HFFc6 (cell line): ENCODE data around the gene HS1BP3. TPM values are rescaled to one million over a fixed set of nuclear protein-coding genes. Genes with fewer than 3 reads are reported as not detected.

Source experiments
- DNase-seq: peaks from one replicate; pipeline ENCODE4 v3.0.0-alpha.2; 2018
- H3K27ac Mint-ChIP-seq: 2 replicates; pipeline ENCODE4 v1.8.0; 2020; ENCODE audit warnings: mild to moderate bottlenecking, mixed read lengths
- H3K27me3 Mint-ChIP-seq: 2 replicates; pipeline ENCODE4 v1.8.0; 2021; ENCODE audit warnings: mild to moderate bottlenecking, moderate library complexity, mixed read lengths; ENCODE audit not compliant: insufficient read depth
- H3K36me3 Mint-ChIP-seq: 2 replicates; pipeline ENCODE4 v1.8.0; 2021; ENCODE audit warnings: low read depth, mixed read lengths
- H3K4me1 Mint-ChIP-seq: 2 replicates; pipeline ENCODE4 v1.8.0; 2020; ENCODE audit warnings: low read depth, mixed read lengths
- H3K4me3 Mint-ChIP-seq: 2 replicates; pipeline ENCODE4 v1.8.0; 2020; ENCODE audit warnings: mild to moderate bottlenecking, moderate library complexity, mixed read lengths
- H3K9me3 Mint-ChIP-seq: 2 replicates; pipeline ENCODE4 v1.8.0; 2020; ENCODE audit warnings: mild to moderate bottlenecking, mixed read lengths
- CTCF ChIP-seq: fragments of 200-600 bp; sonication (generic); IDR thresholded peaks from 2 replicates; pipeline ENCODE4 v1.5.0; 2021; ENCODE audit warnings: antibody characterized with exemption, mild to moderate bottlenecking
- total RNA-seq, 6 experiments: library from RNA; stranded (reverse); fragmentation: NEBNext Ultra II Directional; extraction: Animal tissue kit (Norgen Biotek cat#: 25700); gene quantifications; 2 replicates in 1 of 6; 3 replicates in 5 of 6; pipeline ENCODE4 v1.2.3, GENCODE V29; 2021

Gene HS1BP3
- total RNA-seq, 6 experiments from 2014 or later: 12.7 to 17.3 (median 15.8) TPM

- H3K27me3 Mint-ChIP-seq: peaks cover 5% of the 10 kb centered on the region
- H3K9me3 Mint-ChIP-seq: no peaks in the 10 kb centered on the region
Measured at GRCh38 chr2:20640411-20641122, 10.3 kb downstream of the HS1BP3 start.

GRCh38 chr2:20638646-20639430 is 12.1 kb downstream of the HS1BP3 start:
- Mint-ChIP-seq H3K36me3 (no peaks in the 10 kb centered on the region), H3K4me1 (peaks cover 36% of the 10 kb centered on the region), H3K27ac (no peak overlapping the region), H3K4me3 (no peak overlapping the region), H3K9me3 (no peaks in the 10 kb centered on the region), H3K27me3 (peaks cover 8% of the 10 kb centered on the region)
- no peak for TF ChIP-seq CTCF
- DNase-seq: no peak

More at GRCh38 chr2:20640411-20641122, 10.3 kb downstream of the HS1BP3 start:
- Mint-ChIP-seq H3K27ac (no peak overlapping the region), H3K4me3 (no peak overlapping the region), H3K36me3 (no peaks in the 10 kb centered on the region), H3K4me1 (peaks cover 18% of the 10 kb centered on the region)
- DNase-seq: no peak
- no peak for TF ChIP-seq CTCF

GRCh38 chr2:20638014-20638413 is 12.9 kb downstream of the HS1BP3 start:
- Mint-ChIP-seq H3K4me1 (peaks cover 37% of the 10 kb centered on the region), H3K27ac (no peak overlapping the region), H3K36me3 (no peaks in the 10 kb centered on the region), H3K4me3 (no peak overlapping the region), H3K27me3 (peaks cover 8% of the 10 kb centered on the region), H3K9me3 (no peaks in the 10 kb centered on the region)
- DNase-seq: no peak
- TF ChIP-seq CTCF: no peak

- Mint-ChIP-seq H3K4me1 (peaks cover 35% of the 10 kb centered on the region), H3K4me3 (no peak overlapping the region), H3K27ac (no peak overlapping the region), H3K27me3 (peaks cover 8% of the 10 kb centered on the region), H3K36me3 (no peaks in the 10 kb centered on the region), H3K9me3 (no peaks in the 10 kb centered on the region)
- TF ChIP-seq CTCF: no peak
- no peak for DNase-seq
Measured at GRCh38 chr2:20637147-20637546, 13.8 kb downstream of the HS1BP3 start.

- TF ChIP-seq CTCF: peak; percentile 95
- H3K4me3 Mint-ChIP-seq: no peak overlapping the region
Measured at GRCh38 chr2:20635675-20636584, 15.0 kb downstream of the HS1BP3 start.

More at GRCh38 chr2:20635675-20636584, 15.0 kb downstream of the HS1BP3 start:
- no peaks in the 10 kb centered on the region for H3K9me3 Mint-ChIP-seq
- H3K27ac Mint-ChIP-seq: peak overlapping the region; percentile 41
- peaks cover 5% of the 10 kb centered on the region; the same call in 1 of the 2 replicates for H3K27me3 Mint-ChIP-seq
- H3K36me3 Mint-ChIP-seq: no peaks in the 10 kb centered on the region
- peak; percentile 65 for DNase-seq
- peaks cover 25% of the 10 kb centered on the region for H3K4me1 Mint-ChIP-seq
